IMR-90 (cell line): Measurements from ENCODE around the gene ADGRL1.

Source experiments
- BHLHE40 ChIP-seq: fragments of 150-350 bp; IDR thresholded peaks from 2 replicates; pipeline ENCODE4 v1.6.1; 2016; ENCODE audit warnings: mild to moderate bottlenecking, low read depth, low read length
- CEBPB ChIP-seq: IDR thresholded peaks from 2 replicates; pipeline ENCODE4 v1.6.1; 2012; ENCODE audit warnings: low read depth, low read length, improper control_type of control experiment
- FOS ChIP-seq: fragments of 150-350 bp; IDR thresholded peaks from 2 replicates; pipeline ENCODE4 v1.6.1; 2016; ENCODE audit warnings: low read depth, low read length
- POLR2A ChIP-seq: IDR thresholded peaks from 2 replicates; pipeline ENCODE4 v1.6.1; 2012; ENCODE audit warnings: mild to moderate bottlenecking, low read depth, low read length
- RCOR1 ChIP-seq: IDR thresholded peaks from 2 replicates; pipeline ENCODE4 v1.6.1; 2012; ENCODE audit warnings: mild to moderate bottlenecking, low read length, improper control_type of control experiment; ENCODE audit not compliant: insufficient replicate concordance
- RFX5 ChIP-seq: IDR thresholded peaks from 2 replicates; pipeline ENCODE4 v1.8.0; 2012; ENCODE audit warnings: low read depth, mild to moderate bottlenecking, low read length, moderate library complexity
- SMC3 ChIP-seq: fragments of 150-350 bp; IDR thresholded peaks from 2 replicates; pipeline ENCODE4 v1.6.1; 2016; ENCODE audit warnings: low read depth, mild to moderate bottlenecking, antibody characterized with exemption, low read length, moderate library complexity
- TF ChIP-seq, protein P1 (sequence below): conservative IDR thresholded peaks from 2 replicates; pipeline ENCODE4 v1.5.1; 2012; ENCODE audit warnings: mild to moderate bottlenecking, low read depth, low read length, improper control_type of control experiment
- TF ChIP-seq, protein P2 (sequence below): fragments of 150-350 bp; IDR thresholded peaks from 2 replicates; pipeline ENCODE4 v1.6.1; 2017; ENCODE audit warnings: mild to moderate bottlenecking, antibody characterized with exemption, low read length, low read depth
- TF ChIP-seq, protein P3 (sequence below): fragments of 150-350 bp; IDR thresholded peaks from 2 replicates; pipeline ENCODE4 v1.6.1; 2016; ENCODE audit warnings: low read depth, mild to moderate bottlenecking, low read length, moderate library complexity, borderline replicate concordance

DNA sequence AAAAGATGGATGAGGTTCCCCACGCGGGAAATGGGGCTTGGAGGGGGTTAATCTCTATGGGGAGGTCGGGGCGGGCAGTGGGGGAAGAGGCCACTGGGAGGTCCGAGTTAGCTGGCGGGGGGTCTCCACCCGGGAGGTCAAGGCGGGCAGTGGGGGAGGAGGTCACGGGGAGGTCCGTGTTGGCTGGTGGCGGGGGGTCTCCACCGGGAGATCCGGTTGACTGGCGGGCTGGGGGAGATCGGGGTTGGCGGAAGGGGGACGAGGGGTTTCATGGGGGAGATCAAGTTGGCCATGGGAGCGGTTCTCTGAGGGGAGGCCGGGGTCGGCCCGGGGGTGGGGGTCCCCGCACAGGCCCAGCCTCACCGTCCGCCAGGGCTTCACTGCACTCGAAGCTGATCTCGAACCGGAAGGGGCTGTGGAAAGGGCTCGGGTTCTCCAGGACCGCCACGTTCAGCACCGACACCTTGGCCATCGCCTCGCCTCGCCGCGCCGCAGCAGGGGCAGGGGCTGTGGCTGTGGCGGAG, 69.9 kb downstream of the ADGRL1 start:
- TF ChIP-seq BHLHE40 (no peak), FOS (no peak), POLR2A (no peak), RFX5 (no peak), CEBPB (no peak), SMC3 (no peak), RCOR1 (no peak)
- TF ChIP-seq, protein P1, sequence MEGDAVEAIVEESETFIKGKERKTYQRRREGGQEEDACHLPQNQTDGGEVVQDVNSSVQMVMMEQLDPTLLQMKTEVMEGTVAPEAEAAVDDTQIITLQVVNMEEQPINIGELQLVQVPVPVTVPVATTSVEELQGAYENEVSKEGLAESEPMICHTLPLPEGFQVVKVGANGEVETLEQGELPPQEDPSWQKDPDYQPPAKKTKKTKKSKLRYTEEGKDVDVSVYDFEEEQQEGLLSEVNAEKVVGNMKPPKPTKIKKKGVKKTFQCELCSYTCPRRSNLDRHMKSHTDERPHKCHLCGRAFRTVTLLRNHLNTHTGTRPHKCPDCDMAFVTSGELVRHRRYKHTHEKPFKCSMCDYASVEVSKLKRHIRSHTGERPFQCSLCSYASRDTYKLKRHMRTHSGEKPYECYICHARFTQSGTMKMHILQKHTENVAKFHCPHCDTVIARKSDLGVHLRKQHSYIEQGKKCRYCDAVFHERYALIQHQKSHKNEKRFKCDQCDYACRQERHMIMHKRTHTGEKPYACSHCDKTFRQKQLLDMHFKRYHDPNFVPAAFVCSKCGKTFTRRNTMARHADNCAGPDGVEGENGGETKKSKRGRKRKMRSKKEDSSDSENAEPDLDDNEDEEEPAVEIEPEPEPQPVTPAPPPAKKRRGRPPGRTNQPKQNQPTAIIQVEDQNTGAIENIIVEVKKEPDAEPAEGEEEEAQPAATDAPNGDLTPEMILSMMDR = no peak
- TF ChIP-seq, protein P2, sequence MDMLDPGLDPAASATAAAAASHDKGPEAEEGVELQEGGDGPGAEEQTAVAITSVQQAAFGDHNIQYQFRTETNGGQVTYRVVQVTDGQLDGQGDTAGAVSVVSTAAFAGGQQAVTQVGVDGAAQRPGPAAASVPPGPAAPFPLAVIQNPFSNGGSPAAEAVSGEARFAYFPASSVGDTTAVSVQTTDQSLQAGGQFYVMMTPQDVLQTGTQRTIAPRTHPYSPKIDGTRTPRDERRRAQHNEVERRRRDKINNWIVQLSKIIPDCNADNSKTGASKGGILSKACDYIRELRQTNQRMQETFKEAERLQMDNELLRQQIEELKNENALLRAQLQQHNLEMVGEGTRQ = no peak
- TF ChIP-seq, protein P3, sequence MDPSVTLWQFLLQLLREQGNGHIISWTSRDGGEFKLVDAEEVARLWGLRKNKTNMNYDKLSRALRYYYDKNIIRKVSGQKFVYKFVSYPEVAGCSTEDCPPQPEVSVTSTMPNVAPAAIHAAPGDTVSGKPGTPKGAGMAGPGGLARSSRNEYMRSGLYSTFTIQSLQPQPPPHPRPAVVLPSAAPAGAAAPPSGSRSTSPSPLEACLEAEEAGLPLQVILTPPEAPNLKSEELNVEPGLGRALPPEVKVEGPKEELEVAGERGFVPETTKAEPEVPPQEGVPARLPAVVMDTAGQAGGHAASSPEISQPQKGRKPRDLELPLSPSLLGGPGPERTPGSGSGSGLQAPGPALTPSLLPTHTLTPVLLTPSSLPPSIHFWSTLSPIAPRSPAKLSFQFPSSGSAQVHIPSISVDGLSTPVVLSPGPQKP = no peak
